Measurements from ENCODE around the gene AGMAT. TPM values are rescaled to one million over a fixed set of nuclear protein-coding genes. Genes with fewer than 3 reads are reported as not detected.
A peak's percentile ranks its signal among the peaks of the same experiment; 100 is the strongest.

The AGMAT gene
- polyA plus RNA-seq, 3 donors, result not detected

DNA sequence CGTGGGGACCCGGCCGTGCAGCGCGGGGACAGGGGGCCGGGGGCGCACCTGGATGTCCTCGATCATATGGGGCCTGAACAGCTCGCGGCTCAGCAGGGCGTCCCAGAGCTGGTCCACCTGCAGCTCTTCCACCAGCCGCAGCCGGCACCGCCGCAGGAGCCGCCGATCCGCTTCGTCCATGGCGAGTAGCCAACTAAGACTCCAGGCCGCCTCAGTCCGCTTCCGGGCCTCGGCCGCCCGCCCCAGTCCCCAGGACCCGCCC lies 60.9 kb downstream of the AGMAT start, which contains the start of gene CASP9:
CASP9 (minus strand) TSS at position 195 of the 262 bp plus-strand sequence; CDS start at position 180, 15 bp downstream.
- peaks cover 0 to 1% (median 0%) of the 10 kb centered on the region in 7 donors for H3K9me3 Mint-ChIP-seq
- Histone ChIP-seq H3K36me3 (replicated peaks in 1 of 2; ENCODE audit: control insufficient read depth in 1 of 2, insufficient read depth in 2 of 2, low read length in 2 of 2) (no peaks in the 10 kb centered on the region), H4K20me1 (ENCODE audit: insufficient read depth, low read length) (no peaks in the 10 kb centered on the region), H3K4me2 (replicated peaks; ENCODE audit: extremely low read depth, low read length, poor library complexity, severe bottlenecking) (peak within 1 kb of the TSS; percentile 84), H3K9me3 (replicated peaks in 1 of 2; ENCODE audit: control insufficient read depth in 1 of 2, insufficient read depth in 1 of 2, low read length in 2 of 2) (no peaks in the 10 kb centered on the region), H3K27ac (ENCODE audit: low read depth in 1 of 2, low read length in 2 of 2) (peak within 1 kb of the TSS; percentile 94), H3K9ac (ENCODE audit: insufficient read depth, low read length, poor library complexity, severe bottlenecking) (peak within 1 kb of the TSS; percentile 76), H3K79me2 (ENCODE audit: insufficient read depth, low read length) (peaks cover 31% of the 10 kb centered on the region), H2AFZ (ENCODE audit: insufficient read depth, low read depth, low read length, poor library complexity, severe bottlenecking) (peak within 1 kb of the TSS; percentile 68), H3K27me3 (ENCODE audit: control insufficient read depth in 2 of 2, insufficient read depth in 2 of 2, low read length in 2 of 2) (no peaks in the 10 kb centered on the region), H3K4me3 (replicated peaks in 1 of 3; ENCODE audit: low read depth in 2 of 3, low read length in 3 of 3) (peak within 1 kb of the TSS; percentile 60 to 99 (median 90)), H3K4me1 (ENCODE audit: control insufficient read depth in 1 of 2, insufficient read depth in 2 of 2, low read length in 2 of 2) (peaks cover 32 to 37% of the 10 kb centered on the region in 2 donors)
- intact Hi-C loops (cut with micrococcal nuclease), result loop anchor here in 1 of 2 donors (5.0 kb wide), 2 partner anchors 112 to 843 kb away; partner anchors contain the start of gene SZRD1
- peaks cover 0 to 3% (median 0%) of the 10 kb centered on the region in 3 donors for H3K27me3 Mint-ChIP-seq (ENCODE audit: low read depth in 3 of 3)
- peaks cover 3 to 5% of the 10 kb centered on the region in 2 donors for H3K36me3 Mint-ChIP-seq
- under 1% methylated on average over 25 of the region's 27 CpGs for WGBS (ENCODE audit: insufficient coverage)
- peak within 1 kb of the TSS; percentile 85 to 91 for H3K4me3 Mint-ChIP-seq
- TF ChIP-seq, protein P1, sequence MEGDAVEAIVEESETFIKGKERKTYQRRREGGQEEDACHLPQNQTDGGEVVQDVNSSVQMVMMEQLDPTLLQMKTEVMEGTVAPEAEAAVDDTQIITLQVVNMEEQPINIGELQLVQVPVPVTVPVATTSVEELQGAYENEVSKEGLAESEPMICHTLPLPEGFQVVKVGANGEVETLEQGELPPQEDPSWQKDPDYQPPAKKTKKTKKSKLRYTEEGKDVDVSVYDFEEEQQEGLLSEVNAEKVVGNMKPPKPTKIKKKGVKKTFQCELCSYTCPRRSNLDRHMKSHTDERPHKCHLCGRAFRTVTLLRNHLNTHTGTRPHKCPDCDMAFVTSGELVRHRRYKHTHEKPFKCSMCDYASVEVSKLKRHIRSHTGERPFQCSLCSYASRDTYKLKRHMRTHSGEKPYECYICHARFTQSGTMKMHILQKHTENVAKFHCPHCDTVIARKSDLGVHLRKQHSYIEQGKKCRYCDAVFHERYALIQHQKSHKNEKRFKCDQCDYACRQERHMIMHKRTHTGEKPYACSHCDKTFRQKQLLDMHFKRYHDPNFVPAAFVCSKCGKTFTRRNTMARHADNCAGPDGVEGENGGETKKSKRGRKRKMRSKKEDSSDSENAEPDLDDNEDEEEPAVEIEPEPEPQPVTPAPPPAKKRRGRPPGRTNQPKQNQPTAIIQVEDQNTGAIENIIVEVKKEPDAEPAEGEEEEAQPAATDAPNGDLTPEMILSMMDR (IDR thresholded peaks at IDR 0.05), result no peak
- no peak for DNase-seq
- peaks cover 43% of the 10 kb centered on the region for H3K4me1 Mint-ChIP-seq
- peak within 1 kb of the TSS; percentile 98 to 100 (median 99) for H3K27ac Mint-ChIP-seq

DNA sequence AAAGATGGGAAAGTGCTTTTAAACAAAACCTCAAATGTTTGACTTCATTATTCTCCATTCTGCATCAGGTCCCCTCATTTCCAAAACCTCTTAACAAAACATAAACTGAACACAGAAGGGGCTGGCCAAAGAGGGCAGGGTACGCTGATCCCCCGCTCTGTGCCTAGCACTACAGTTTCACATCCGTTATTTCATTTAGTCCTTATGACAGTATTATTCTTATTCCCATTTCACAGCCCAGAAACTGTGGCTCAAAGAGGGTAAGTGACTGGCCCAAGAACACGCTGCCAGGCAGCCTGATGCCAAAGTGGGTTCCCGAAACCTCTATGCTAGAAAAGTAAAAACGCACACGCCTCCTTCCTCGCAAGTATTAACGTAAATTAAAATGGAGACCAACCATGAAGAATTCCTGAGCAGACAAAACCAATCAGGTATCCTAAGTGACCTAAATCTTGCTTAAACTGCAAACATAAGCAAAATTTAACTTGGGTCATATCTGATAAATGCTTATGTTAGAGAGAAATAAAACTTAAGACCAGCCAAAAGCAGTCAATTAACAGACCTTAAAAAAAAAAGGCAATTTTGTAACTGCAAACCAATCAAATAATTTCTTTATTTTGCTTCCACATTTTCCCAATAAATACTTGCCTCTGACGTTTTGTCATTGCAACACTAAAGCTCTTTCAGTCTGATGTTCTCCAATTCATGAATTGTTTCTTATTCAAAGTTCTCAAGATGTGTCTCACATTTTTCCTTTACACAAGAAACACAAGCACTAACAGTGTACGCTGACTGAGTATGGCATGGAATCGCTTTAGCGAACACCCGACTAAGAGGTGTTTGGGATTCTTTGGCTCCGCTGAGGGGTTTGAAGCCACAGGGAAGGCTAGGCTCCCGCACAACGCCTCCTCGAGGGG lies 61.5 kb downstream of the AGMAT start:
- H3K4me1 ChIP-seq (ENCODE audit: control insufficient read depth in 1 of 2, insufficient read depth in 2 of 2, low read length in 2 of 2), result peaks cover 32 to 37% of the 10 kb centered on the region in 2 donors
- intact Hi-C loops (cut with micrococcal nuclease), result loop anchor here in 1 of 2 donors (5.0 kb wide), 2 partner anchors 111 to 844 kb away; partner anchors contain the start of gene SZRD1
- no peaks in the 10 kb centered on the region for H3K9me3 ChIP-seq (replicated peaks in 1 of 2; ENCODE audit: control insufficient read depth in 1 of 2, insufficient read depth in 1 of 2, low read length in 2 of 2)
- Mint-ChIP-seq H3K36me3 (peaks cover 3 to 5% of the 10 kb centered on the region in 2 donors), H3K9me3 (peaks cover 0 to 1% (median 0%) of the 10 kb centered on the region in 7 donors), H3K4me1 (peaks cover 41% of the 10 kb centered on the region), H3K4me3 (peak overlapping the region; percentile 82 to 91), H3K27ac (peak overlapping the region; percentile 98 to 99 (median 99)), H3K27me3 (ENCODE audit: low read depth in 3 of 3) (peaks cover 0 to 3% (median 0%) of the 10 kb centered on the region in 3 donors)
- peak overlapping the region; percentile 54 for H2AFZ ChIP-seq (ENCODE audit: insufficient read depth, low read depth, low read length, poor library complexity, severe bottlenecking)
- peaks cover 30% of the 10 kb centered on the region for H3K79me2 ChIP-seq (ENCODE audit: insufficient read depth, low read length)
- peak overlapping the region; percentile 59 to 99 (median 90) for H3K4me3 ChIP-seq (replicated peaks in 1 of 3; ENCODE audit: low read depth in 2 of 3, low read length in 3 of 3)
- H3K4me2 ChIP-seq (replicated peaks; ENCODE audit: extremely low read depth, low read length, poor library complexity, severe bottlenecking), result peak overlapping the region; percentile 82
- H3K36me3 ChIP-seq (replicated peaks in 1 of 2; ENCODE audit: control insufficient read depth in 1 of 2, insufficient read depth in 2 of 2, low read length in 2 of 2), result peaks cover 0 to under 1% of the 10 kb centered on the region in 2 donors
- H3K9ac ChIP-seq (ENCODE audit: insufficient read depth, low read length, poor library complexity, severe bottlenecking), result peak overlapping the region; percentile 76
- TF ChIP-seq, protein P1 (IDR thresholded peaks at IDR 0.05), result no peak
- no peaks in the 10 kb centered on the region for H4K20me1 ChIP-seq (ENCODE audit: insufficient read depth, low read length)
- H3K27ac ChIP-seq (ENCODE audit: low read depth in 1 of 2, low read length in 2 of 2), result peak overlapping the region; percentile 74 to 94
- WGBS (ENCODE audit: insufficient coverage), result 38% methylated on average over 11 of the region's 18 CpGs
- peak; percentile 26 to 57 (median 54) for DNase-seq
- H3K27me3 ChIP-seq (ENCODE audit: control insufficient read depth in 2 of 2, insufficient read depth in 2 of 2, low read length in 2 of 2), result no peaks in the 10 kb centered on the region

Measured in CD14-positive monocyte (primary cell).